A204.1 (cell line): Measurements from ENCODE around the gene CBY1.
"Not testable (repeated sequence)": the region's sequence is repeated elsewhere in the genome, so short reads cannot be mapped to it uniquely, and the experiment has no call there.

ENCODE experiments used
- FAIRE-seq: peaks from 2 replicates; lab custom pipeline; 2012; peaks lifted over from hg19 to GRCh38; lab: Jason Lieb, UNC

CBY1 gene

DNA sequence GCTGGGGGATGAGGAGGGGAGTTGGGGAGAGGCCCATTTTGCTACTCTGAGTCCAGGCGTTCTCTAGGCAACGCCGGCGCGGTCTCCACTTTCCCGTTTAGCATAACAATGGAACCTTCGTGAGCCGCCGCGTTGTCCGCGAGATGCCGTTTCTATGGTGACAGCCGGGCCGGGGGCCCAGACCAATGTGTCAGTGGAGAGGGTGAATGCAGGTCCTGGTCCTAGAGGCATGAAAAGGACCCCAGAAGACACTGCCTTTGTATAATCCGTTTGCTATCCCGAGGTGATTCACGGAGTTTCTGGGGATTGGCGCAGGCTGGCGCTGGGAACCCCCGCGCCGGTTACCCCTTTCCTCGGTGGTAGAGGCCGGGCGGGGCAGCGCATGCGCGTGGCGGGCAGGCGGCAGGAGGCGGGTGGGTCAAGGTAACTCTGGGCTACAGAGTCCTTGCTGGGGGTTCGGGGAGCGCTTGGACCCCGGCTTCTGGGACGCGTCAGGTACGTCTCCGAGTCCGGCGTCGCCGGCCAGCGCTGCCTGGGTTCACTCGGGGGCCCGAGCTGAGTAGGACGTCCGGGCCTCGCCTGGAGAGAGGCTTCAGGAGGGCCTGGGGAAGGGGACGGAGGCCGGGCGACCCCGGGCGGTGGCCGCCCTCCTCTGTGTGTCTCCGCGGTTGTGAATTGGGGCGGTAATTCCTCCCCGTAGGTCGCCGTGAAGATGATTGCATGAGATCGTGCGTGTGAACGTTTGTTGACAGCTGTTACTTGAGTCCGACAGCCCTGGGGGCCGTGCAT, at the start of gene CBY1, which contains the start of gene FAM227A:
CBY1 (plus strand) TSS at position 383 of the 789 bp plus-strand sequence. CDS start 11,417 bp downstream, outside the sequence.
FAM227A (minus strand) TSS at position 137 of the 789 bp plus-strand sequence. CDS start 6,224 bp downstream, outside the sequence.
- FAIRE-seq = no peak

DNA sequence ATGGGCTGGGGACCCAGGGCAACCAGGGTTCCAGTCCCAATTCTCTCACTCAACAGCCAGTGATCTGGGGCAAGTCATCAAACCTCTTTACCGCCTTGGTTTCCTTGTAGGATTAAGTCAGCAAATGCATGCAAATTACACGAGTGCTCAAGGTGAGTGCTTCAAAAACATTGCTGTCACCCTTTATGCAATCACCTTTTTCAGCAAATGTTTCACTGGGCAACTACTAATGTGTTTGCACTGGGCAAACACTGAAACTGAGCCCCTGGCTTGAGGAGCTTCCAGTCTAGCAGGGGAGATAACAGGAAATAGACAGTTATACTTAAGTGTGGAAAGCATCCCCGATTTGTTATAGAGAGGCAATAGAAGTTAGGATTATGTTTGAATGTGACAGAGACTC, 48.8 kb upstream of the CBY1 start:
- no peak for FAIRE-seq

- FAIRE-seq = no peak
These were observed 47.3 kb upstream of the CBY1 start for GRCh38 chr22:38608992-38609750.

GRCh38 chr22:38610234-38610633, 46.2 kb upstream of the CBY1 start:
- FAIRE-seq = no peak

DNA sequence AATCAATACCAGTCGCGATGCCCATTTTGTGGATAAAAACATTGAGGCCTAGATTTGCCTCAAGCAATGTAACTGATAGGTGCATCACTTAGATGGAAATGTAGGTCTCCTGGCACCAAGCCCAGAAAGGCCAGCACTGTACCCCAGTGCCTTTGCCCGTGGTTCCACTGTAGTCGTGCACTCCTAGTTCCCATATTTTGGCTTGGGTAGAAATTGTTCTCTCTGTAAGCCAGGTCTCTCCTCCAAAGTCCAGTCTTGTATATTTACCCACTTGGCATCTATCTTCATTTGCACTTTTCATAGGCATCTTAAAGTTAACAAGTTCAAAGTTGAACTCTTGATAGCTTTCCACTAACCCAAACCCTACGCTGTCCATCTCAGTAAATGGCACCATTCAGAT, 44.9 kb upstream of the CBY1 start:
- no peak for FAIRE-seq

DNA sequence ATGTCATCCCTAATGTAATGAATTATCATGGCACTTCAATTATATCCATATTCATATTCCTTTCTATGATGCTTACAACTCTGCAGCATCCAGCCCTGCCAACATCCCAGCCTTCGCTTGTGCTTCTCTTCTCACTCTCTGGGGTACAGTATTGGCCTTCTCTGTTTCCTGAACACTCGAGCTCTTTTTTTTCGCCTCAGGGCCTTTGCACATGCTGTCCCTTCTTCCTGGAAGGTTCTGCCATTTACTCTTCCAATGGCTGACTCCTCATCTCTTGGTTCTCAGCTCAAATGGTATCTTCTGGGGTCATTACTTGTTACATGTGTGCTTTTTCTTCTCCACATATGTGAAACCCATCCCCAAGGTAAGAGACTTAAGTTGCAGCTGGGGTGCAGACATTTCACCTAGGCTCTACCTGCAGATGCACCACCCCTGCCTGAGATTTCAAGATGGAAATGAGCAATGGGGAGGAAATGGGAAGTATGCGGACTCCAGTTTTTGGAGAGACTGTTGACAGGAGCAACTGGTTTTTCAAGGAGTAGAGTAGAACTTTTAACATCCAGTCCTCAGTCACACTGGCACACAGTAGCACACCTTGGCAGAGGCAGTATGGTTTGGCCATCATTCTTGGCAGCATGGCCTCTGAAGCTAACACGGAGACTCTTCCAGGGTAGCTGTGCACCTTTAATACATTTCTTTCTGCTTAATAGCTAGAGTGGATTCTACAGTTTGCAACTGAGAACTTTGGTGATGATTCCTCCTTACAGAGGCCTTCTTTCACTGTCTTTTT, 44.0 kb upstream of the CBY1 start:
- FAIRE-seq = no peak

DNA sequence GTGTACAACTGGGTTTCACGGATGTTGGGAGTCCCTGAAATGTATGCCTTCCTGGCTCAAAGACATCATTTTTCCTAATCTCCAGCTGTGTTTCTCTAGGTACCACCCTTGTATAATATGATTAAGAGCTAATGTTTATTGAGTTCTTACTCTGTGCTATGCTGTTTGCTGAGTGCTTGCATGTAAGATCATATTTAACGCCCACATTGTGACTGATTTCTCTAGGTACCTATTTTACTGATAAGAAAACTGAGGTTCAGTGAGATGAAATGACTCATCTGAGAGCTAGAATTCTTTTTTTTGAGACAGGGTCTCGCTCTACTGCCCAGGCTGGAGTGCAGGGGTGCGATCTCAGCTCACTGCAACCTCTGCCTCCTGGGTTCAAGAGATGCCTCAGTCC, 42.9 kb upstream of the CBY1 start:
- FAIRE-seq = no peak

DNA sequence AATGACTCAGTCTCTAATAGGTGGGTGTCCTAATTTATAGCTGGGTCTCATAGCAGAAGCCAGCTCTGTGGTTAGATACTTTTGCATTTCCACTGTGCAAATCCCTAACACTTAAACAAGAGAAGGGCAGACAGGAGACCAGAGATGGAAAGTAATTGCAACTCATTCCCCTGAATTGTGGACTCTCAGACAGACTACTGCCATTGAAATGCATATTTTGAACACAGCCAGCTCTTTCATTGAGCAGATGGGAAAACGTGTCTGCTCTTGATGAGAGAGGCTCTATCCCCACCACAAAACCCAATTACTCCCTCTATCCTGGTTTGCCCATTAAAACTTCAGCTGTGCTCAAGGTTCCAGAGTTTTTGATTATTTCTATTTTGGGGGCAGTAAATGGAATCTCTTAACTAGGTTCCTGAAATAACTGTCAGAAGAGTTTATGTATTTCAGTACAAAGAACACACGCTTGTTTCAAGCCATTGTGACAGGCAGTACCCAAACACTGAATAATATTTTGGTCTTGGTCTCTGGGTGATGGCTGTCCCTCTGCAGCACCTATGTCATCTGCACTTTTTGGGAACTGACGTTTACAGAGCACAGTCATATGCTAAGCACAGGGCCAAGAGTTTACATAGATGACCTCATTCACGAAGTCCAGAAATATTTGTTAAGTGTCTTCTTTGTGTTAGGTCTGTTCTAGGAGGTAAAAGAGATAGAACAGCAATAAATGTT, 41.9 kb upstream of the CBY1 start:
- FAIRE-seq = no peak

DNA sequence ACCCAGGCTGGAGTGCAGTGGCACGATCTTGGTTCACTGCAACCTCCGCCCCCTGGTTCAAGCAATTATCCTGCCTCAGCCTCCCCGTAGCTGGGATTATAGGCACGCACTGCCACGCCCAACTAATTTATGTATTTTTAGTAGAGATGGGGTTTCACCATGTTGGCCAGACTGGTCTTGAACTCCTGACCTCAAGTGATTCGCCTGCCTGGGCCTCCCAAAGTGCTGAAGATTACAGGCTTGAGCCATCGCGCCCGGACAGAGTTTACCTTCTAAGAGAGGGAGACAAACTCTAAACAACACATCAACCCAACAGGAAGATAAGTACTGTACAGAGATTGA, 41.4 kb upstream of the CBY1 start:
- FAIRE-seq = not testable (repeated sequence)

DNA sequence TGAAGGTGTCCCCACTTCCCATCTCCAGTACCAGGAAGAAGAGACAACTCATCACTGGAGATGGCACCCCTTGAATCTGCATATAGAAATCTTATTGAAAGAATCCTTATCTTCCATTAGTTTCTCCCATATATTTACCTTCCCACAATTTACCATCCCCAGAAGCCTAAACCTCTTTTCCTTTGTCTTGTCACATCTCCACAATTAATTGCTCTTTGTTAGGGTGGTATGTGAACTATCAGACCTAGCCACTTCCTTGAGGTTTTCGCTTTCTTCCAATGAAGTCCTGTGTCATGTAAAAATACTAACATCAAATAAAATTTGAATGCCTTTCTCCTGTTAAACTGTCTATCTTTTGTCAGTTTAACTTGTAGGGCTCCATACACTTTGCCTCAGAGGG, 38.2 kb upstream of the CBY1 start:
- FAIRE-seq = no peak

GRCh38 chr22:38618682-38619081, 37.8 kb upstream of the CBY1 start:
- FAIRE-seq = no peak

DNA sequence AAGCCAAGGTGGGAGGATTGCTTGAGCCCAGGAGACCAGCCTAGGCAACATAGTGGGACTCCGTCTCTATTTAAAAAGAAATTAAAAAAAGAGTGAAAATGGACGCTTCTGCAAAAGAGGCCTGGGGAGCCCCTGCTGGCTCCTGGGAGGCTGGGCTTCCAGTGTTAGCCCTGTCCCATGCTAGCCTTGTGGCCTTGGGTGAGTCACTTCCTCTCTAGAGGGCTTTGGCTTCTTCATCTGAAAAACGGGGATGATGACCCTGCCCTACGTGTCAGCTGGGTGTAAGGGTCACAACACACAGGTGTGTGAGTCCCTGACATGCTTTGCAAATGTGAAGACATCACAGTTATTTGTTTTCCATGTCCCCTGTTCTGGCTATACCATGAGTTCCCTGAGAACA, 33.1 kb upstream of the CBY1 start:
- FAIRE-seq = no peak

GRCh38 chr22:38628444-38628843, 28.0 kb upstream of the CBY1 start:
- no peak for FAIRE-seq

- no peak for FAIRE-seq
These were observed 27.3 kb upstream of the CBY1 start for GRCh38 chr22:38629108-38629507.

DNA sequence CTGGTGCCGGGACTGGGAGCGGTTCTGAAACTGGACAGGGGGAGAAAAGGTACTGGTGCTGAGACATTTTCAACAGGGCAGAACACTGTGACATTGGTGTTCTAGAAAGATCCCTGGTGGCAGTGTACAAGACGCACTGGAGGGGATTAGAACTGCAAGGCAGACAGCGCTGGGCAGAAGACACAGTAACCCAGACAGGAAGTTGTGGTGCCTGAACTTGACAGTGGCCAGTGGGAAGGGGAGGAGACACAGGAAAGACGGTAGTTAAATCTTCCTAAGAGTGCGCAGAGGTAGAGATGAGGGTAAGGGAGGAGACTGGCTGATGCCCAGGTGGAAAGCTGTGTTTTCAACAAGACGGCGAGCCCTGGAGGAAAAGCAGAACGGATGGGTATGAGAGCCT, 24.7 kb upstream of the CBY1 start:
- no peak for FAIRE-seq

GRCh38 chr22:38632528-38632927, 23.9 kb upstream of the CBY1 start:
- no peak for FAIRE-seq

- no peak for FAIRE-seq
These were observed 18.2 kb upstream of the CBY1 start for GRCh38 chr22:38638216-38638615.

DNA sequence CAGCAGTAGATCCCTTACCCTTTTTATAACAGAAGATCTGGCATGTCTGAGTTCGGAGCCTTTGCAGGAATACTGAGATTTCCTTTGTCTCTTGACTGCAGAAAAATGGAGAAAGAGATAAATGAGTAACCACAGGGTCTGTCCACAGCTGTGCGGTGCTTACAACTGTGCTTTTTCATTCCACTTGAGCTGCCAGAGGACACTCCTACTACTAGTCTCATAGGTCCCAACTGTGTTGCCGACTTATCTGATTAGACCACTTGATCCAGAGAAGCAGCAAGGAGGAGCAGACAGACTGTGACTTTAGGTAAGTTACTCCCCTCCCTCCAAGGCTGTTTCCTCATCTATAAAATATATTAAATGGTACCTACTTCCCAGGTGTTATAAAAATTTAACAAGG, 17.7 kb upstream of the CBY1 start:
- no peak for FAIRE-seq

DNA sequence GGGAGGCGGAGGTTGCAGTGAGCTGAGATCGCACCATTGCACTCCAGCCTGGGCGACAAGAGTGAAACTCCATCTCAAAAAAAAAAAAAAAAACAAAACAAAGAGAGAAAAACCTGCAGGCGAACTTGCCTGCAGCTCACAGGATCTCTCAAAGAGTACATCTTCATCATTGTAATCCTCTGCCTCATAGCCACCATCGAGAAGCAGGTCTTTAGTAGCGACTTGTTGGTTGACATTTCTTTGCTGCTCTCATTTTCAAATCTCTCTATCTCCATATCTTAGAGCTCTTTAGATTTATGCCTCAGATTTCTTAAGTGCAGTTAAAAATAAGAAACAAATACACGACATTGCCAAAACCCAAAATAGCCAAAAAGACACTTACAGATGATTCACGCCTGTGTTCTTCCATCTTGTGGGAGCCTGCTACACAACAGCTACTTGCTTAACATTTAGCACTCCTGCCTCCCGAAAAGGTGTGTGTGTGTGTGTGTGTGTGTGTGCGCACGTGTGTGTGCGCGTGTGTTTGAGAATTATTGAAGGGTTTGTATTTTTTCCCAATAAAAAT, 14.9 kb upstream of the CBY1 start:
- no peak for FAIRE-seq

DNA sequence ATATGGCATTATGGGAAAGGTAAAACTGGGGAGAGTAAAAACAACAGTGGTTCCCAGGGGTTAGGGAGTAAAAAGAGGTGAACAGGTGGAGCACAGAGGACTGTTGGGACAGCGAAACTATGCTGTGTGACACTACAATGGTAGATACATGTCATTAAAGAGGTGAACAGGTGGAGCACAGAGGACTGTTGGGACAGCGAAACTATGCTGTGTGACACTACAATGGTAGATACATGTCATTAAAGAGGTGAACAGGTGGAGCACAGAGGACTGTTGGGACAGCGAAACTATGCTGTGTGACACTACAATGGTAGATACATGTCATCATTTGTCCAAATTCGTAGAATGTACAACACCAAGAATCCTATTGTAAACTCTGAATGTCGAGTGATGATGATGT, 12.2 kb upstream of the CBY1 start:
- peak; percentile 83 for FAIRE-seq

DNA sequence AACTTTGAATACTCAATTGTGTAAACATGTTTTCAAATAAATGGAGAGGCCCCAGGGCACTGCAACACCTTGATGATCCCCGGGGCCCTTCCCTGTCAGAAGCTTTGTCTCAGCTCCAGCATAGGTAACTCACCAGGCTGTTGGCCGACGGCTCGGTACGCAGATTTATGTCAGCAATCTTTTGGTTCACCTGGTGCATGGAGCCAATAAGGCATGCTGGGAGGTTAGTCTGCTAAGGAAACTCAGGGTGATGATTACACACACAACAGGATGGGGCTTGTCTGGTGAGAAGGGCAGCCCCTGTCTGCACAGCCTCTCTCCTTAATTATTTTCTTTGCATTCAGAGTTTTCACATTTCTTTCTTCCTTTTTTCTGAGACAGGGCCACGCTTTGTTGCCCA, 11.0 kb upstream of the CBY1 start:
- FAIRE-seq = no peak
